ENCODE data around the gene TEX38. TPM values are rescaled to one million over a fixed set of nuclear protein-coding genes. Genes with fewer than 3 reads are reported as not detected.

TEX38 gene
- total and polyA plus RNA-seq, 10 of the 15 experiments (the other 5 are each of a cell fraction or from before 2014, with no cell fraction given) = 0.07 to 0.32 (median 0.15) TPM; not detected in 7

- DNase-seq (ENCODE audit: low read depth, low spot score) (no peak), FAIRE-seq (no peak), ATAC-seq (no peak)
- Histone ChIP-seq H3K4me3 (no peak overlapping the region), H3K4me2 (ENCODE audit: control insufficient read depth, insufficient read depth) (no peak overlapping the region), H3K9me3 (replicated peaks; ENCODE audit: control insufficient read depth, insufficient read depth, low read length) (no peaks in the 10 kb centered on the region), H2AFZ (ENCODE audit: control insufficient read depth, low read depth, low read length) (no peak overlapping the region), H3K27me3 (replicated peaks in 1 of 2; ENCODE audit: control insufficient read depth in 2 of 2, insufficient read depth in 2 of 2, low read length in 1 of 2) (no peaks in the 10 kb centered on the region), H3K4me1 (ENCODE audit: control insufficient read depth, insufficient read depth, low read length) (no peaks in the 10 kb centered on the region), H3K9ac (ENCODE audit: control insufficient read depth, insufficient read depth, low read length) (no peak overlapping the region), H3K36me3 (ENCODE audit: control insufficient read depth in 2 of 2, insufficient read depth in 2 of 2, low read length in 1 of 2) (peaks cover 2 to 6% of the 10 kb centered on the region in 2 experiments), H3K27ac (ENCODE audit: control insufficient read depth, insufficient read depth) (no peak overlapping the region), H4K20me1 (ENCODE audit: control insufficient read depth, insufficient read depth) (no peaks in the 10 kb centered on the region), H3K79me2 (ENCODE audit: control insufficient read depth, insufficient read depth, low read length) (no peaks in the 10 kb centered on the region)
- SMC1A ChIA-PET (ENCODE audit: uncharacterized antibody, unreplicated experiment) = no interaction called here
- TF ChIP-seq ZNF622 (IDR thresholded peaks at IDR 0.05) = no peak
- TF ChIP-seq CBX5 (IDR thresholded peaks at IDR 0.05; ENCODE audit: low read depth) = no peak
- no peak for TF ChIP-seq CBX3 (IDR thresholded peaks at IDR 0.05; ENCODE audit: borderline replicate concordance, low read depth)
- no peak for TF ChIP-seq EED (IDR thresholded peaks at IDR 0.05; ENCODE audit: low read depth)
- TF ChIP-seq HCFC1 (IDR thresholded peaks at IDR 0.05; ENCODE audit: low read length) = no peak
- TF ChIP-seq CEBPB (IDR thresholded peaks at IDR 0.05; ENCODE audit: borderline replicate concordance in 1 of 2, low read depth in 2 of 2, low read length in 2 of 2) = no peak
- no peak for TF ChIP-seq IKZF2 (IDR thresholded peaks at IDR 0.05)
- TF ChIP-seq MXI1 (IDR thresholded peaks at IDR 0.05; ENCODE audit: low read depth, low read length) = no peak
- no peak for TF ChIP-seq RAD51 (IDR thresholded peaks at IDR 0.05)
- no peak for TF ChIP-seq STAT1 (conservative IDR thresholded peaks at IDR 0.05)
- no peak for TF ChIP-seq MEF2B (IDR thresholded peaks at IDR 0.05; ENCODE audit: partially characterized antibody, poor library complexity, severe bottlenecking)
- TF ChIP-seq E2F8 (IDR thresholded peaks at IDR 0.05; ENCODE audit: low read depth, partially characterized antibody) = no peak
- TF ChIP-seq CTCF (IDR thresholded peaks at IDR 0.05 in 2 of 3, conservative IDR thresholded peaks at IDR 0.05 in 1 of 3; ENCODE audit: control insufficient read depth in 2 of 3, extremely low read depth in 1 of 3, insufficient read depth in 1 of 3, low read depth in 3 of 3, low read length in 3 of 3) = no peak
- no peak for TF ChIP-seq PML (IDR thresholded peaks at IDR 0.05; ENCODE audit: low read length)
- no peak for TF ChIP-seq YBX1 (IDR thresholded peaks at IDR 0.05)
- TF ChIP-seq KDM1A (IDR thresholded peaks at IDR 0.05; ENCODE audit: borderline replicate concordance) = no peak
- no peak for TF ChIP-seq ATF3 (IDR thresholded peaks at IDR 0.05; ENCODE audit: borderline replicate concordance, extremely low read depth, low read depth, low read length)
- no peak for TF ChIP-seq SREBF2 (IDR thresholded peaks at IDR 0.05; ENCODE audit: low read length)
- BruUV-seq (replicated peaks) = no TSS peak
- CTCF ChIA-PET = no interaction called here
- RAD21 ChIA-PET (ENCODE audit: unreplicated experiment) = no interaction called here
- POLR2A ChIA-PET = no interaction called here
- intact Hi-C loops (cut with micrococcal nuclease; ENCODE audit: unreplicated experiment) (no loop called here), in situ Hi-C loops (cut with MboI) (no loop called here)
Measured at GRCh38 chr1:46638921-46639320, 32.7 kb upstream of the TEX38 start.

All from GM12878 (cell line).